Astrocyte of the hippocampus (primary cell): ENCODE data around the gene CLIP1.
"Not testable (repeated sequence)": the region's sequence is repeated elsewhere in the genome, so short reads cannot be mapped to it uniquely, and the experiment has no call there.

Experiments
- DNase-seq: peaks from one replicate; pipeline ENCODE4 v3.0.0; 2011; ENCODE audit warnings: low read depth, low spot score

CLIP1 gene

GRCh38 chr12:122397981-122398380, 24.5 kb downstream of the CLIP1 start:
- DNase-seq, result not testable (repeated sequence)

GRCh38 chr12:122395319-122395718, 27.1 kb downstream of the CLIP1 start:
- DNase-seq, result peak; percentile 80

- peak; percentile 7 for DNase-seq
Measured at GRCh38 chr12:122394626-122395194, 27.8 kb downstream of the CLIP1 start.

GRCh38 chr12:122393817-122394216, 28.7 kb downstream of the CLIP1 start:
- DNase-seq, result peak; percentile 8

- no peak for DNase-seq
Measured at GRCh38 chr12:122392411-122392810, 30.1 kb downstream of the CLIP1 start.

- DNase-seq, result no peak
Measured at GRCh38 chr12:122389677-122390076, 32.8 kb downstream of the CLIP1 start.

- no peak for DNase-seq
Measured at GRCh38 chr12:122387887-122388286, 34.6 kb downstream of the CLIP1 start.

- no peak for DNase-seq
Measured at GRCh38 chr12:122385171-122386016, 37.1 kb downstream of the CLIP1 start.

GRCh38 chr12:122382919-122383350, 39.5 kb downstream of the CLIP1 start:
- no peak for DNase-seq

GRCh38 chr12:122381021-122381420, 41.4 kb downstream of the CLIP1 start:
- DNase-seq, result no peak

GRCh38 chr12:122376751-122377150, 45.7 kb downstream of the CLIP1 start:
- DNase-seq, result not testable (repeated sequence)

GRCh38 chr12:122374707-122375106, 47.8 kb downstream of the CLIP1 start:
- no peak for DNase-seq

GRCh38 chr12:122371475-122372045, 50.9 kb downstream of the CLIP1 start:
- DNase-seq, result no peak

- DNase-seq, result peak; percentile 67
Measured at GRCh38 chr12:122368361-122369073, 54.0 kb downstream of the CLIP1 start.

GRCh38 chr12:122367632-122368031, 54.8 kb downstream of the CLIP1 start:
- not testable (repeated sequence) for DNase-seq

- peak; percentile 82 for DNase-seq
Measured at GRCh38 chr12:122366685-122367475, 55.6 kb downstream of the CLIP1 start.

- peak; percentile 51 for DNase-seq
Measured at GRCh38 chr12:122365226-122365625, 57.2 kb downstream of the CLIP1 start.

- no peak for DNase-seq
Measured at GRCh38 chr12:122363782-122364181, 58.7 kb downstream of the CLIP1 start.

GRCh38 chr12:122362755-122363154, 59.7 kb downstream of the CLIP1 start:
- DNase-seq, result no peak

GRCh38 chr12:122358403-122358802, 64.1 kb downstream of the CLIP1 start:
- not testable (repeated sequence) for DNase-seq

GRCh38 chr12:122357536-122357935, 64.9 kb downstream of the CLIP1 start:
- not testable (repeated sequence) for DNase-seq
